Mucosa of rectum (tissue), 2 donors: ENCODE measurements around the gene TNFRSF11A.
A peak's percentile ranks its signal among the peaks of the same experiment; 100 is the strongest.

Experiments
- H3K27ac ChIP-seq, 2 donors: one replicate each; pipeline ENCODE4 v1.7.0; 2013; ENCODE audit warnings: inconsistent platforms in 2 of 2, low read depth in 2 of 2, low read length in 2 of 2
- H3K27me3 ChIP-seq, 2 donors: one replicate each; pipeline ENCODE4 v1.7.0; 2013; ENCODE audit warnings: low read length in 2 of 2; ENCODE audit not compliant: control insufficient read depth in 2 of 2, insufficient read depth in 2 of 2
- H3K36me3 ChIP-seq, 2 donors: one replicate each; pipeline ENCODE4 v1.7.0; 2013; ENCODE audit warnings: low read length in 2 of 2; ENCODE audit not compliant: control insufficient read depth in 2 of 2, insufficient read depth in 2 of 2
- H3K4me1 ChIP-seq, 2 donors: one replicate each; pipeline ENCODE4 v1.7.0; 2013; ENCODE audit warnings: low read length in 2 of 2, mild to moderate bottlenecking in 1 of 2; ENCODE audit not compliant: control insufficient read depth in 2 of 2, insufficient read depth in 2 of 2
- H3K4me3 ChIP-seq, 2 donors: one replicate each; pipeline ENCODE4 v1.7.0; 2013; ENCODE audit warnings: low read length in 2 of 2
- H3K9ac ChIP-seq, 2 donors: one replicate each; pipeline ENCODE4 v1.7.0; 2013; ENCODE audit warnings: low read length in 2 of 2, low read depth in 1 of 2, mild to moderate bottlenecking in 1 of 2
- H3K9me3 ChIP-seq, 2 donors: one replicate each; pipeline ENCODE4 v1.7.0; 2013; ENCODE audit warnings: low read length in 2 of 2; ENCODE audit not compliant: control insufficient read depth in 2 of 2
- donor health status: healthy.
- donor health status: Normal muscosa, but diverticular disease.

TNFRSF11A gene

DNA sequence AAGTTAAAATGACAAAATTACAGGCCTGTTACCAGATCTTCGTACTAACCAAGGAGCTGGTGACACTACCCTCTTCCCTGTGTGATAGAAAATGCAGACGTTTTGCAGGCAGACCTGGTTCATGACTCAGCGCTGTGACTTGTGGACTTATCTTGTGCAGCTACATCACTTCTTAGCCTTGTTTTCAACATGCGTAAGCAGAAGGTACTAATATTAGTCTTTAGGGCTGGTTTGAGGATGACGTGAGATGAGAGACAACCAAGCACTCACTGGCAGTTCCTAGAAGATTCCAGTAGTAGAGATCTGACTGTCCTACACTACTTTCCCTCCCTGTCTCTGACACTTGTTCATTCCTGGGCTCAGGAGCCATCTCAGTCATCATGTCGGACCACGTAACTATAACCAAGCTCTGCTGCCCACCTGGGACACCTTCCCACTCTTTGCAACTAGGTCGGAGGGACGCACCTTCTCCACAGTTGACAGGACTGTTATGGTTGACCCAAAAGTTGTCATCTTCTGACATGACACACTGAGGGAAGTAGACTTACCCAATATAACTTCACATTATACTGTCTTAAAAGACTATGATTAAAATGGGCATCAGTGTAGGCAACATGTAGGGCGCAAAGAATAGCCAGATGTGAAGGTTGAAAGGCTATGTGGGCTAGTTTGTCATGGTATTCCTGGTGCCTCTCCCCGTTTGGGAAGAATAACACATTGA lies 64.8 kb downstream of the TNFRSF11A start:
- Histone ChIP-seq H3K4me1 (peaks cover 12 to 42% of the 10 kb centered on the region in 2 donors), H3K4me3 (no peak overlapping the region), H3K9ac (no peak overlapping the region), H3K27ac (no peak overlapping the region), H3K36me3 (no peaks in the 10 kb centered on the region), H3K9me3 (no peaks in the 10 kb centered on the region), H3K27me3 (no peaks in the 10 kb centered on the region)

DNA sequence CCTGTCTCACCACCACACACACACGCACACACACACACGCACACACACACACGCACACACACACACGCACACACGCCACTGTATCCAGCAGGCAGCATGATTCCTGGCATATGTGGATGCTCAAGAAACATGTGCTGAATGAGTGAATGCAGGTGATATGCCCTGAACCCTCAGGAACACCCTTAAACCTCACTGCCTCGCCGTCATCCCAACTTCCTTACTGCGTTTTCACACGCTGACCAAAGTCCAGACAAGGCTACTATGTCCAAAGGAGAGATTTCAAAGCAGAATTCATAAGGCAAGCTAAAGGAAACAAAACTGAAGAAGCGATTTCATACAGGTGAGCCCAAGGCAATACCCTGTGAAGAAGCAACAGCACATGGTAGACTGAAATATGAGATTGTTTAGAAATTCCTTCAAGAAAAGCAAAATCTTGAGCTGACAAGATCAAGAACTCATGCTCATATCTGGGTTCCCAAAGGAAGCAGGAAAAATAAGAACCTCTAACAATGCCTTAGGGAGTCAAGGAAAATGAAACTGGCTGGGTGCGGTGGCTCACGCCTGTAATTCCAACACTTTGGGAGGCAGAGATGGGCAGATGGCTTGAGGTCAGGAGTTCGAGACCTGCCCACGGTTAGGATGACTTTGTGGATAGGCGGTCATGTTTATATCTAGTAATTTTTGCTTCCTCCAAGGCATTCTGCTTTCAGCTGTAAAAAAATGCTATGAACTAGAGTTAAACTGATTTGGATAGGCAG lies 69.1 kb downstream of the TNFRSF11A start:
- Histone ChIP-seq H3K4me1 (peaks cover 6 to 31% of the 10 kb centered on the region in 2 donors), H3K9me3 (no peaks in the 10 kb centered on the region), H3K27ac (peak overlapping the region; percentile 76 to 77), H3K9ac (no peak overlapping the region), H3K27me3 (no peaks in the 10 kb centered on the region), H3K36me3 (no peaks in the 10 kb centered on the region), H3K4me3 (peak overlapping the region in 1 of 2 donors; percentile 46)

DNA sequence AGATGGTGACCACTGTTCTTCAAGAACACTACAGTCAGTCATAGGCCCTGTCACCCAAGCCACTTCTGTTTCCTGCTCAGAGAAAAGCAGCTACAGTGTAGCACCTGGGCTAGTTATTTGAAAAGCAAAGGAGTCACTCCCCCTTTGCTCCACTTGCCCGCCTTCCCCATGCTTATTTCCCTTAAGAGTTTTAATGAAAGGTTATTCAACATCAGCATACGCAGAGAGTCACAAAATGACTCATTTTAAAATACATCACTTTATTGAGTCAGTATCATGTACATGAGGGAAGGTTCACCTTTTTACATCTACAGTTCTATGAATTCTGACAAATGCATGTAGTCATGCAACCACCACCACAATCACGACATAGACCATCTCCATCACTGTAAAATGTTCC lies 71.3 kb downstream of the TNFRSF11A start:
- Histone ChIP-seq H3K4me3 (no peak overlapping the region), H3K27ac (no peak overlapping the region)

DNA sequence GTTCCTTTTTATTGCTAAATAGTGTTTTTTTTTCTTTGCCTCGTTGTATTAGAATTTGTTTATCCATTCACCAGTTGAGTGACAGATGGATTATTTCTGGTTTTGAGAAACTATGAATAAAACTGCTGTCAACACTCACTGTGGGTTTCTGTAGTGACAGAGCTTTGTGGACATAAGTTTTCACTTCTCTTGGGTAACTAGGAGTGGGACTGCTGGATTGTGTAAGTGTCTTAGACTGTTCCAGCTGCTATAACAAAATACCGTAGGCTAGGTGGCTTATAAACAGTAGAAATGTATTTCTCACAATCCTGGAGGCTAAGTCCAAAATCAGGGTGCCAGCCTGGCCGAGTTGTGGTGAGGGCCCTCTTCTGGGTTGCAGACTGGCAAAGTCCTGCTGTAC lies 71.9 kb downstream of the TNFRSF11A start:
- H3K4me1 ChIP-seq = peaks cover 6 to 32% of the 10 kb centered on the region in 2 donors
- H3K36me3 ChIP-seq = no peaks in the 10 kb centered on the region
- no peaks in the 10 kb centered on the region for H3K9me3 ChIP-seq
- H3K27ac ChIP-seq = no peak overlapping the region
- H3K9ac ChIP-seq = no peak overlapping the region
- H3K4me3 ChIP-seq = no peak overlapping the region
- no peaks in the 10 kb centered on the region for H3K27me3 ChIP-seq

More for the DNA sequence above, 71.3 kb downstream of the TNFRSF11A start:
- peaks cover 6 to 32% of the 10 kb centered on the region in 2 donors for H3K4me1 ChIP-seq
- H3K27me3 ChIP-seq = no peaks in the 10 kb centered on the region
- no peaks in the 10 kb centered on the region for H3K36me3 ChIP-seq
- no peaks in the 10 kb centered on the region for H3K9me3 ChIP-seq
- H3K9ac ChIP-seq = no peak overlapping the region

GRCh38 chr18:62398291-62398690 lies 73.2 kb downstream of the TNFRSF11A start:
- Histone ChIP-seq H3K36me3 (no peaks in the 10 kb centered on the region), H3K4me1 (peaks cover 5 to 30% of the 10 kb centered on the region in 2 donors), H3K4me3 (no peak overlapping the region), H3K9ac (no peak overlapping the region), H3K27ac (no peak overlapping the region), H3K9me3 (no peaks in the 10 kb centered on the region), H3K27me3 (no peaks in the 10 kb centered on the region)

- Histone ChIP-seq H3K4me1 (peaks cover 3 to 21% of the 10 kb centered on the region in 2 donors), H3K4me3 (no peak overlapping the region), H3K27me3 (no peaks in the 10 kb centered on the region), H3K27ac (peak overlapping the region; percentile 52 to 68), H3K36me3 (no peaks in the 10 kb centered on the region), H3K9me3 (no peaks in the 10 kb centered on the region), H3K9ac (no peak overlapping the region)
These were observed 74.2 kb downstream of the TNFRSF11A start for GRCh38 chr18:62399276-62399675.

GRCh38 chr18:62399781-62400308 lies 74.7 kb downstream of the TNFRSF11A start:
- Histone ChIP-seq H3K27ac (peak overlapping the region; percentile 52 to 68), H3K27me3 (no peaks in the 10 kb centered on the region), H3K4me3 (no peak overlapping the region), H3K9ac (no peak overlapping the region), H3K4me1 (peaks cover 3 to 15% of the 10 kb centered on the region in 2 donors), H3K36me3 (no peaks in the 10 kb centered on the region), H3K9me3 (no peaks in the 10 kb centered on the region)

GRCh38 chr18:62400916-62401315 lies 75.8 kb downstream of the TNFRSF11A start:
- no peaks in the 10 kb centered on the region for H3K9me3 ChIP-seq
- H3K27me3 ChIP-seq = no peaks in the 10 kb centered on the region
- peaks cover 3 to 13% of the 10 kb centered on the region in 2 donors for H3K4me1 ChIP-seq
- no peaks in the 10 kb centered on the region for H3K36me3 ChIP-seq
- no peak overlapping the region for H3K9ac ChIP-seq
- no peak overlapping the region for H3K4me3 ChIP-seq
- no peak overlapping the region for H3K27ac ChIP-seq

GRCh38 chr18:62402342-62402948 lies 77.3 kb downstream of the TNFRSF11A start:
- H3K36me3 ChIP-seq = no peaks in the 10 kb centered on the region
- H3K9ac ChIP-seq = no peak overlapping the region
- no peaks in the 10 kb centered on the region for H3K9me3 ChIP-seq
- H3K4me1 ChIP-seq = peaks cover 3 to 13% of the 10 kb centered on the region in 2 donors
- peak overlapping the region in 1 of 2 donors; percentile 15 for H3K27ac ChIP-seq
- H3K4me3 ChIP-seq = no peak overlapping the region
- H3K27me3 ChIP-seq = no peaks in the 10 kb centered on the region

GRCh38 chr18:62403120-62403519 lies 78.0 kb downstream of the TNFRSF11A start:
- H3K27ac ChIP-seq = peak overlapping the region in 1 of 2 donors; percentile 15
- no peaks in the 10 kb centered on the region for H3K36me3 ChIP-seq
- no peaks in the 10 kb centered on the region for H3K27me3 ChIP-seq
- H3K4me1 ChIP-seq = peaks cover 3 to 13% of the 10 kb centered on the region in 2 donors
- H3K4me3 ChIP-seq = no peak overlapping the region
- H3K9me3 ChIP-seq = no peaks in the 10 kb centered on the region
- no peak overlapping the region for H3K9ac ChIP-seq
